ENCODE data around the gene KCND2.

- TF ChIP-seq POLR2A (IDR thresholded peaks at IDR 0.05; ENCODE audit: low read length) (no peak), GATA1 (IDR thresholded peaks at IDR 0.05; ENCODE audit: low read depth, low read length) (no peak)
These were observed 30.1 kb downstream of the KCND2 start for GRCh38 chr7:120303105-120303504.

Measured in erythroblast (primary cell).